Osteocyte (in vitro differentiated cells): ENCODE data around the gene TARBP1. TPM values are rescaled to one million over a fixed set of nuclear protein-coding genes. Genes with fewer than 3 reads are reported as not detected.

ENCODE experiments used
- DNase-seq: peaks from one replicate; pipeline ENCODE4 v3.0.0; 2021; ENCODE audit warnings: mixed read lengths; ENCODE audit not compliant: unreplicated experiment; ENCODE audit errors: extremely low spot score
- H3K27ac Mint-ChIP-seq: one replicate; pipeline ENCODE4 v1.8.0; 2021; ENCODE audit warnings: mild to moderate bottlenecking, mixed read lengths; ENCODE audit not compliant: unreplicated experiment
- H3K27me3 Mint-ChIP-seq: one replicate; pipeline ENCODE4 v1.8.0; 2021; ENCODE audit warnings: mixed read lengths; ENCODE audit not compliant: unreplicated experiment
- H3K36me3 Mint-ChIP-seq: one replicate; pipeline ENCODE4 v1.8.0; 2021; ENCODE audit warnings: mixed read lengths; ENCODE audit not compliant: unreplicated experiment
- H3K4me1 Mint-ChIP-seq: one replicate; pipeline ENCODE4 v1.8.0; 2021; ENCODE audit warnings: mixed read lengths; ENCODE audit not compliant: unreplicated experiment
- H3K4me3 Mint-ChIP-seq: one replicate; pipeline ENCODE4 v1.8.0; 2021; ENCODE audit warnings: mild to moderate bottlenecking, moderate library complexity, mixed read lengths; ENCODE audit not compliant: unreplicated experiment
- H3K9me3 Mint-ChIP-seq: one replicate; pipeline ENCODE4 v1.8.0; 2021; ENCODE audit warnings: mixed read lengths; ENCODE audit not compliant: unreplicated experiment
- total RNA-seq: library from RNA; stranded (reverse); gene quantifications from 2 replicates; pipeline ENCODE4 v1.2.1, GENCODE V29; 2021
- TF ChIP-seq, protein P1 (sequence below): fragments of 200-600 bp; sonication (generic); IDR thresholded peaks from 2 replicates; pipeline ENCODE4 v1.5.0; 2021; ENCODE audit warnings: antibody characterized with exemption, mild to moderate bottlenecking, moderate library complexity

The TARBP1 gene
- total RNA-seq, 1 donor from 2014 or later, result 19.0 TPM

DNA sequence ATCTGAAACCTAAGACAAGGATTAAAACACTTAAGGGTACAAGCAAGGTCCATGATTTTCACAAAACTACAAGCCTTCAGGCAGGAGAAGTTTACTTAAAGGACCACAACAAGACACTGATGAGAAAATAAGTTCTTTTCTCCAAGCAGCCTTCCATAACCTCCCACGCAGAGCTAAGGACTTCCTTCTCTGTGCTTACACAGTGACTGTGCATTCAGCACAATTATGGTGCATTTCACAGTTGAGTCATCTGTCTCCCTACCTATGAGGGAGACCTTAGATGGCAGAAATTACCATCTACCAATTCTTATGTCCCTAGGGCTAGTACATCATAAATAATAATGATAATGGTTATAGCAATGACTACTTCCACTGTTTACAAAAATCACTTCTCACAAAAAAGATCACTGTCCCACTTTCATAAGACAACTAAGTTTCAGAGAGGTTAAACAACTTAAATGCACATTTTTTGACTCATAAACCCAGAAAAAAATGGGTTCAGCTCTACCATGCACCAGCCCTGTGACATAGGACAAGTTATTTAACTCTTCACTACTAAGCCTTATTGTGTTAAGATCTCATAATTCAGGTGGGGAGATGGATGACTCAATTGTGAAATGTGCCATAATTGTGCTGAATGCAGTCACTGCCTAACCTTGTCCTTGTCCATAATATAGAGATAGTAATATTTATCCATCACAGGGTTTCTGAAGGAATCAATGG is 45.3 kb downstream of the TARBP1 start:
- DNase-seq, result no peak
- Mint-ChIP-seq H3K36me3 (peaks cover 43% of the 10 kb centered on the region), H3K9me3 (peaks cover under 1% of the 10 kb centered on the region), H3K27ac (no peak overlapping the region), H3K4me3 (no peak overlapping the region), H3K4me1 (peaks cover 4% of the 10 kb centered on the region), H3K27me3 (no peaks in the 10 kb centered on the region)
- TF ChIP-seq, protein P1, sequence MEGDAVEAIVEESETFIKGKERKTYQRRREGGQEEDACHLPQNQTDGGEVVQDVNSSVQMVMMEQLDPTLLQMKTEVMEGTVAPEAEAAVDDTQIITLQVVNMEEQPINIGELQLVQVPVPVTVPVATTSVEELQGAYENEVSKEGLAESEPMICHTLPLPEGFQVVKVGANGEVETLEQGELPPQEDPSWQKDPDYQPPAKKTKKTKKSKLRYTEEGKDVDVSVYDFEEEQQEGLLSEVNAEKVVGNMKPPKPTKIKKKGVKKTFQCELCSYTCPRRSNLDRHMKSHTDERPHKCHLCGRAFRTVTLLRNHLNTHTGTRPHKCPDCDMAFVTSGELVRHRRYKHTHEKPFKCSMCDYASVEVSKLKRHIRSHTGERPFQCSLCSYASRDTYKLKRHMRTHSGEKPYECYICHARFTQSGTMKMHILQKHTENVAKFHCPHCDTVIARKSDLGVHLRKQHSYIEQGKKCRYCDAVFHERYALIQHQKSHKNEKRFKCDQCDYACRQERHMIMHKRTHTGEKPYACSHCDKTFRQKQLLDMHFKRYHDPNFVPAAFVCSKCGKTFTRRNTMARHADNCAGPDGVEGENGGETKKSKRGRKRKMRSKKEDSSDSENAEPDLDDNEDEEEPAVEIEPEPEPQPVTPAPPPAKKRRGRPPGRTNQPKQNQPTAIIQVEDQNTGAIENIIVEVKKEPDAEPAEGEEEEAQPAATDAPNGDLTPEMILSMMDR, result no peak

DNA sequence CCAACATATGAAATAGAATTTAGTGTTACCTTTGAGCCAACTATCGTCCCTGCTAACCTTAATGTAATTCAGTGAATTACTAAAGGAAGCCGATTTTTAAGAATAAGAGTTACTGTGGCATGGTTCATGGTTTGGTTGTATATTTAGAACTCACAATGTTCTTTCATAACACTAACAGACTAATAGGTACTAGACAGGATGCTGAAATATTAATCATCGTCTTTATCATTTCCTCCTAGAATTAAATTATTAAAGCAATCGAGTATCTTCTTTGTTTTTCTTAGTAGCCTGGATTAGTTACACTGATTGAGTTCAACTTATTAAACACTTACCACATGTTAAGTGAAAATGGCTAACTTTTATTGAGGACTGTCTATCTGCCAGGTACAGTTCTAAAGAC is 47.7 kb downstream of the TARBP1 start:
- Mint-ChIP-seq H3K4me3 (no peak overlapping the region), H3K36me3 (peaks cover 33% of the 10 kb centered on the region), H3K27ac (no peak overlapping the region), H3K4me1 (peaks cover 4% of the 10 kb centered on the region), H3K27me3 (no peaks in the 10 kb centered on the region), H3K9me3 (no peaks in the 10 kb centered on the region)
- DNase-seq, result no peak
- TF ChIP-seq, protein P1, result no peak

DNA sequence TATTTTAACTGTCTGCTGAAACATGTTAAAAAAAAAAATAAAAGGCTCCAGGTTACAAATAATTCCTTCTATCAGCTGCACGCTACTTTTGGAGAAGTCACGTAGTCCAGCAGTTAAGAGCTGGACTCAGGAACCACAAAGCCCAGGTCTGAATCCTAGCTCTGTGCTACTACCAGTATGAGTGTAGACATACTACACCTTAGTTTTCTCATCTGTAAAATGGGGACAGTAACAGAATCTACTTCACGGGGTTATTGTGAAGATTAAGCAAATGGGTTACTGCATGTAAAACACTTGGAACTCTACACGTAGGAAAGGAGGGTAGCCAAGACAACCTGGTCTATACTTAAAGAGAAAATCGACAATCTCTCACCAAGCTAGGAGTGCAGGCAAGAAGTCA is 48.3 kb downstream of the TARBP1 start:
- H3K4me1 Mint-ChIP-seq, result peaks cover 4% of the 10 kb centered on the region
- no peak overlapping the region for H3K4me3 Mint-ChIP-seq
- no peaks in the 10 kb centered on the region for H3K9me3 Mint-ChIP-seq
- peaks cover 32% of the 10 kb centered on the region for H3K36me3 Mint-ChIP-seq
- H3K27me3 Mint-ChIP-seq, result no peaks in the 10 kb centered on the region
- H3K27ac Mint-ChIP-seq, result no peak overlapping the region
- DNase-seq, result no peak
- TF ChIP-seq, protein P1, result no peak

DNA sequence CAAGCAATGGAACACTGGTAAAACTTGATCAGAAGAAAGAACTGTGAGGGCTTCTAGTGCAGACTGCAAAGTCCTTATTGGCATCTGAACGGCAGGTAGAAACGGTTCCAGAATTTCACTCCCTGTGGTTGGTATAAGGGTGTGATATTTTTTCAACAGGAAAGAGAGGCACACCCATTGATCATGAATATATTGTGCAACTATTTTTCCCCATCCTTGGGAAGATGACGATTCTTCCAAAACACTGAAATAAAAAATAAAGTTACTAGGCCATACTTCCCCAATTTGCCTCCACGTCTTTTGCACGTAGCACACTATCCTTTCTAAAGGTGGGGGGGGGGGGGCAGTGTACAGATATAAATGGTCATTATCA is 49.6 kb downstream of the TARBP1 start:
- no peaks in the 10 kb centered on the region for H3K9me3 Mint-ChIP-seq
- peaks cover 4% of the 10 kb centered on the region for H3K4me1 Mint-ChIP-seq
- no peak for DNase-seq
- TF ChIP-seq, protein P1, result no peak
- H3K4me3 Mint-ChIP-seq, result no peak overlapping the region
- no peaks in the 10 kb centered on the region for H3K27me3 Mint-ChIP-seq
- H3K27ac Mint-ChIP-seq, result no peak overlapping the region
- H3K36me3 Mint-ChIP-seq, result peaks cover 26% of the 10 kb centered on the region

- Mint-ChIP-seq H3K4me1 (no peaks in the 10 kb centered on the region), H3K27me3 (no peaks in the 10 kb centered on the region), H3K27ac (no peak overlapping the region), H3K4me3 (no peak overlapping the region), H3K9me3 (no peaks in the 10 kb centered on the region), H3K36me3 (peaks cover 32% of the 10 kb centered on the region)
- no peak for DNase-seq
- TF ChIP-seq, protein P1, result no peak
Measured at GRCh38 chr1:234427950-234428646, 50.9 kb downstream of the TARBP1 start.
